Amniotic epithelial cell (primary cell): ENCODE measurements around the gene MRGPRD.

Experiments used
- DNase-seq: peaks from one replicate; pipeline ENCODE4 v3.0.0-alpha.2; 2010; ENCODE audit warnings: low read depth

MRGPRD gene

DNA sequence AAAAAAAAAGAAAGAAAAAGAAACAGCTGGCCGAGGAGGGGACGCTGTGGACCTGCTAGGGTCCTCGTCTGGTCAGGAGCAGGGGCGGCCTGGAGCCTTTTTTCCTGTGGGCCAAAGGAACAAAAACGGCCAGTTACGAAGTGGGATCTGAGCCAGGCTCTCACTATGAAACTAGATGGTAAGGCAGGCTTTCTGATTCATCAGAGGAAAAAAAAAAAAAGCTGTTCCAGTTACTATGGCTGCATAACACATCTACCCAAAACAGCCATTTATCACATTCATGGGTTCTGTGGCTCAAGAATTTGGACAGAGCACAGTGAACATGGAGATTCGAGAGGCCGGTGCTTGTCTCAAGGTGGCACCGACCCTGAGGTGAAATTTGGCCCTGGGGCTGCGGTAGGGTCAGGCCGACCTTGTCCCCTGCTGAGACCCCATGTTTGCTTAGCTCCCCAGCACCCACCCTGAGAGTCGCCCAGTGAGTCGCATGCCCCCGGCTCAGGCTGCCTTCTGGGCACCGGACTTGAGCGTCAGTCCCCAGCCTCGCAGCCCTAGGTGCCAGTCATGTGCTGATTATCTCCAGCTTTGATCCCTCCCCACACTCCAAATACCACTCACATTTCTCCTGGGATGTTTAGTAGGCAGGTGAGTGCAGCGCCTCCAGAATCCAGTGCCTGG lies 34.2 kb downstream of the MRGPRD start:
- DNase-seq, result peak; percentile 96

DNA sequence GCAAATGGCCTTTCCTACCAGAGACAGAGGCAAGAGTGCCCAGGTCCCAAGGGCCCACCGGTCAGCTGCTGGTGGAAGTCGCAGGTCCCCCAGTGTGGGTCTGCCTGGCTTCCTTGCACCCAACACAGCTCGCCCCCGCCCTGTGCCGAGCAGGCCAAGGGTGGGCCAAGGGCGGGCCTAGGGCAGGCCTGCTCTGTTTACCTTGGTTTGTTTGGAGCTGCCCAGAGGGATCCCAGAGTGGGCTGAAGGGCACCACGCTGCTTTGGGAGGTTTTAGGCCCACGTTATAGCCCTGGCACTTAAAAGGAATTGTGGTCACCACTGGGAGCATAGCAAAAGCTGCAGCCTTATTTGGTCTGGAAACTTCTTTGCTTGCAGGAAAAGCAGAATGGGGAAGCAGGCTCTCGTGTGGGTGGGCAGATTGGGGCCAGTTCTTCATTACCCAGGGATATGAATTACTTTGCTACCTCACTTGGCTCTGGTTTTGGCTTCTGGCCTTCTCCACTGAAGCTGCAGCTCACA lies 38.0 kb downstream of the MRGPRD start:
- DNase-seq, result peak; percentile 21

GRCh38 chr11:68942095-68942620 lies 38.6 kb downstream of the MRGPRD start:
- DNase-seq, result peak; percentile 62

DNA sequence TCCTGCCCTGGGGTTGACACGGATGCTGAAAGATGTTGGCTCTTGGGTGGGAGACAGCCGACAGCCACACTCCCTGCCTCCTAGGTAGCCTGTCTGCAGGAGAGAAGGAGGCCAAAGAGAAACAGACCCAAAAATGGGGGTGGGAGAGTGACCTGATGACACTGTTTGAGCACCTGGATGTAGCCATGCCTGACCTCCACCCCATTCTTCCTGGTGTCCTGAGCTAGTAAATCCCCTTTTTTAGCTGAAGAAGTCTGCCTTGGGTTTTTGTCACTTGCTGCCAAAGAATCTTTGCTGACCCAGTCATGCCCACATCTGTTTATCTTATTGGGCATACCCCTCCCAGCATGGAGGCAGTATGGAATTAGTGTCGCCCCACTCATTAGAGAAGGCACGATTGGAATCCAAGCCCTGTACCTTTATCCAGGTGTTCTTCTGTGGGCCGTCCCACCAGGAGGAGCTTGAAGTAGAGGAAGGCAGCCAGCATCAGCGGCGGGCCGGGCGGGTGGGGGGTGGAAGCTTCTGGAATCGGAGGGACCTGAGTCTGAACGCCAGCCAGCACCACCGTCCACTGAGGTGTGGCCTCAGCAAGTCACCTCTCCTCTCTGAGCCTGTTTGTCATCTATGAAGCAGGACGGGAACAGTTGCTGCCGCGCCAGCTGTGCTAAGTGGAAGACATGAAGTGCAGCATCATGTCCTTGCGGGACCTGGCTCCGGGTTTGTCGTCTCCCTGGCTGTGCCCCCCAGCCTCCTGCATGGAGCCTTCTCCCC lies 39.3 kb downstream of the MRGPRD start:
- DNase-seq, result no peak

- DNase-seq, result no peak
Measured at GRCh38 chr11:68940651-68941323, 40.0 kb downstream of the MRGPRD start.

- no peak for DNase-seq
Measured at GRCh38 chr11:68939583-68940555, 40.9 kb downstream of the MRGPRD start.

GRCh38 chr11:68938816-68939582 lies 41.8 kb downstream of the MRGPRD start:
- DNase-seq, result no peak

DNA sequence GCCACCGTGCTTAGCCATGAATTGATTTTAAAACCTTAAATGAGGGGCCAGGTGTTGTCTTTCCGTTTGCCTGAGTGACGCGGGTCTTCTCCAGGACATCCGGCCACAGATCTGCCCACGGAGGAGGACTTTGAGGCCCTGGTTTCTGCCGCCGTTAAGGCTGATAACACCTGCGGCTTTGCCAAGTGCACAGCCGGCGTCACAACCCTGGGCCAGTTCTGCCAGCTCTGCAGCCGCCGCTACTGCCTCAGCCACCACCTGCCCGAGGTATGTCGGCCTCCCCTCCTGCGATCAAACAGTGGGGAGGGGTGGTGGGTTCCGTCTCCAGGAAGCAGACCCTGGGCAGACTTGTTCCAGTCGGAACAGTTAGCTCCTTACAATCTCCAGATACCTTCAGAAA lies 42.7 kb downstream of the MRGPRD start:
- no peak for DNase-seq

DNA sequence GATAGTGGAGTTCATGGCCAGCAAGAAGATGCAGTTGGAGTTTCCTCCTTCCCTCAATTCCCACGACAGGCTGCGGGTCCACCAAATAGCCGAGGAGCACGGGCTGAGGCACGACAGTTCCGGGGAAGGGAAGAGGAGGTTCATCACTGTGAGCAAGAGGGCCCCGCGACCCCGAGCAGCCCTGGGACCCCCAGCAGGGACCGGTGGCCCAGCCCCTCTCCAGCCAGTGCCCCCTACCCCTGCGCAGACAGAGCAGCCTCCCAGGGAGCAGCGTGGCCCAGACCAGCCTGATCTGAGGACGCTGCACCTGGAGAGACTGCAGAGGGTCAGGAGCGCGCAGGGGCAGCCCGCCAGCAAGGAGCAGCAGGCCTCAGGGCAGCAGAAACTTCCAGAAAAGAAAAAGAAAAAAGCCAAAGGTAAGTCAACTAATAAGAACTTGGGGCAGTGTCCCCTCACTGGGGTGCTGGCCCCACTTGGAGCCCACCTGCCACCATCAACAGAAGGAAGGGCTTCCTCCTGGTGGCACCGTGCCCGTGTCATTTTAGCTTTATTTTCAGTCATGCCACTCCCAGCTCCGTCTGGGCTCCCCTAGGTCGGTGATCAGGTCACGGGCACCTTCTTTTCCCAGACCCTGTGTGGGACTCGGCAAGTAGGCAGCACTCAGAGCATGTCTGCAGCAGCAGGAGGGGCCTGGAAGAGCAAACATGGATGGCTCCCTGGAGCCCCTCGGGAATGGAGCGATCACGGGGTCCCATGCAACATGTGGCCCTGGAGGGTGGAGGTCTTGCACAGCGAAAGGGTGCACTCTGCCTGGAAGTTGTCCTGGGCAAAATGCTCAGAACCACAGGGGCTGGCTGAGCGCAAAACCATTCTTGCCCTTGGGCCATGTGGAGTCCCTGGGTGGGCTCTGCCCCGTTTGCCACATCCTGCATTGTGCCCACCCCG lies 43.8 kb downstream of the MRGPRD start:
- DNase-seq, result no peak

DNA sequence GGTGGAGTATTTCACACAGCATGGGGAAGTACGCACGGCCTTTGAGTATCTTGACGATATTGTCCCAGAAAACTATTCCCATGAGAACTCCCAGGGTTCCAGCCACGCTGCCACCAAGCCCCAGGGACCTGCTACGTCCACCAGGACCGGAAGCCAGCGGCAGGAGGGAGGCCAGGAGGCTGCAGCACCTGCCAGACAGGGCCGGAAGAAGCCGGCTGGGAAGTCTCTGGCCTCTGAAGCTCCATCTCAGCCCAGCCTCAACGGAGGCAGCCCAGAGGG lies 44.5 kb downstream of the MRGPRD start:
- no peak for DNase-seq

- DNase-seq, result no peak
Measured at GRCh38 chr11:68935516-68936357, 45.0 kb downstream of the MRGPRD start.

DNA sequence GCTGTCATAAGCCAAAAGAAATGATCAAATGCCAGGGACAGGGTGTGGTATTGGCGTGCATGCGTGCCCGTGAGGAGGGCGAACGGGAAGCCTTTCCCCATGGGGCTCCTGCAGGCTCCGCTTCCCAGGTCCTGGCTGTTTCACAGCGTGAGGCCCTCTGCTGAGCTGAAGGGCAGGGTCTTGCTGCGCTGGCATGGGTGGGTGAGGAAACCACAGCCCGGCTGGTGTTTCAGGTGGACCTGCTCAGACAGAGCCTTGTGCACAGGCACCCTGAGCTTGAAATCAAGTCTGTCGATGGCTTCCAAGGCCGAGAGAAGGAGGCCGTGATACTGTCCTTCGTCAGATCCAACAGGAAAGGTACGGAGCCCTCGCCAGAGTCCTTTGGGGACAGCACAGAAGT lies 45.7 kb downstream of the MRGPRD start:
- no peak for DNase-seq

DNA sequence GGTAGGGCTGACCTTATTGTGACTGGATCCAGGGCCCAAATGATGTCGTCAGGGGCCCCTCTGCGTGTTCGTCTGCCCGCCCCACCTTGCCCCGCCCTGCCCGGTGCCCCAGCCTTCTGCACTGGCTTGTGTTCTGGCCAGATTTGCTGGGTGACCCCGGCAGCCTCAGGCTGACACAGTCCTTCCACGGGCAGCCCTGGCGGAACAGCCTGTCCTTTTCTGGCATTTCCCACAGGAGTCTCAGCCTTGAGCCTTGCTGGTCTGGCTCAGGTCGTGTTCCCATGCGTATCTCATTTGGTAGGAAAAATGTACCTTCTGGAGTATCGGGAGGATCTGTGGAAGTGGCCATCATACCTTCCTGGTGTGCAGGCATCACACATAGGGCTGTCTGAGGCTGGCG lies 46.1 kb downstream of the MRGPRD start:
- no peak for DNase-seq

DNA sequence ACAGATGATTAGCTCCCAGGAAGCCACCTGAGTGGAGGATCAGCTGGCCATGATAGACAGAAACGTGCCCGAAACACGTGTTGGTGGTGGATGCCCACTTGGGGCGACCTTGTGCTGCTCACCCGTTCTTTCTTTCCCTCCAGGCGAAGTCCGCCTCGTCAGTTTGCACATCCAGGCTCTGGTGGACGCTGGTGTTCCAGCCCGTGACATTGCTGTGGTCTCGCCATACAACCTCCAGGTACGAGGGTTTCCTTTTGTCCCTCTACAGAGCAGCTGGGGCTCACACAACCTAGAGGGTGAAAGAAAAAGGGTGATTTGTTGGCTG lies 46.5 kb downstream of the MRGPRD start:
- DNase-seq, result no peak

- DNase-seq, result no peak
Measured at GRCh38 chr11:68933605-68934320, 47.0 kb downstream of the MRGPRD start.

- DNase-seq, result no peak
Measured at GRCh38 chr11:68932933-68933577, 47.7 kb downstream of the MRGPRD start.

DNA sequence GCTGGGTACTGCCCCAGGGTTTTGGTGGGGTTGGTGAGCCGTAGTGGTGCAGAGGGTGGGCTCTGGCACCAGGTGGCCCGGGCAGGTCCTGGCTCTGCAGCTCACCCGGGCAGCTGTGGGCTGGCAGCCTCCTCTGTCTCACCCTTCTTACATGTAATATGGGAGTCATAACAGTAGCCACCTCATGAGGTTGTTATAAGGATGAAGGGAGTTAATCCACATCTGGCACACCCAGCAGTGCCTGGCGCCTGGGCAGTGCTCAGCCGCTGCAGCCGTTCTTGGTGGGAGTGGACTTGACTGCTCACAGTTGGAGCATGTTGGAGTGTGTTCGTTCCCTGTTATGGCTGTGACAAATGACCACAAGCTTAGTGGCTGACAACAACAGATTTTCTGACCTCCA lies 48.4 kb downstream of the MRGPRD start:
- peak; percentile 28 for DNase-seq

DNA sequence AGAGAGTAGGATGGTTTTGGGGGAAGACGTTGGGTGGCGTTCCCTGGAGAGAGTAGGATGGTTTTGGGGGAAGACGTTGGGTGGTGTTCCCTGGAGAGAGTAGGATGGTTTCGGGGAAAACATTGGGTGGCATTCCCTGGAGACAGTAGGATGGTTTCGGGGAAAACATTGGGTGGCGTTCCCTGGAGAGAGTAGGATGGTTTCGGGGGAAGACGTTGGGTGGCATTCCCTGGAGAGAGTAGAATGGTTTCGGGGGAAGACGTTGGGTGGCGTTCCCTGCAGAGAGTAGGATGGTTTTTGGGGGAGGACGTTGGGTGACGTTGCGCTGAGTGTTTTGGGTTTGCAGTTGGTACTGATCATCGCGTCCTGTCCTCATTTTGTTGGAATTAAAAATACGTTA lies 48.9 kb downstream of the MRGPRD start:
- no peak for DNase-seq
